Fibroblast of lung (primary cell): ENCODE data around the gene ITM2B. TPM values are rescaled to one million over a fixed set of nuclear protein-coding genes. Genes with fewer than 3 reads are reported as not detected.

Experiments used
- DNase-seq, 2 donors: peaks; one replicate each; pipeline versions ENCODE4 v3.0.0 to v3.0.0-alpha.2; 2010; ENCODE audit warnings: low read depth in 2 of 2
- H2AFZ ChIP-seq: 2 replicates; pipeline ENCODE4 v1.5.1; 2012; ENCODE audit warnings: low read length, control low read depth, inconsistent platforms
- H3K27ac ChIP-seq: 2 replicates; pipeline ENCODE4 v1.5.1; 2011; ENCODE audit warnings: low read length, control low read depth; ENCODE audit not compliant: insufficient read depth
- H3K27me3 ChIP-seq: 2 replicates; pipeline ENCODE4 v1.5.1; 2011; ENCODE audit warnings: mild to moderate bottlenecking, low read length; ENCODE audit not compliant: control insufficient read depth, insufficient read depth
- H3K36me3 ChIP-seq: 2 replicates; pipeline ENCODE4 v1.5.1; 2011; ENCODE audit warnings: low read length; ENCODE audit not compliant: control insufficient read depth, insufficient read depth
- H3K4me1 ChIP-seq: 2 replicates; pipeline ENCODE4 v1.5.1; 2011; ENCODE audit warnings: low read length; ENCODE audit not compliant: control insufficient read depth, insufficient read depth; ENCODE audit errors: extremely low read depth
- H3K4me2 ChIP-seq: 2 replicates; pipeline ENCODE4 v1.5.1; 2011; ENCODE audit warnings: low read length, control low read depth; ENCODE audit not compliant: insufficient read depth; ENCODE audit errors: extremely low read depth
- H3K4me3 ChIP-seq, 4 experiments: fragments of 200-600 bp in 1 of 4; sonication (generic) in 1 of 4; replicated peaks in 1 of 4; 2 replicates each; pipeline ENCODE4 v1.5.1; 2011 to 2016; ENCODE audit warnings: low read length in 4 of 4, low read depth in 3 of 4, mild to moderate bottlenecking in 3 of 4, control low read depth in 2 of 4, inconsistent platforms in 1 of 4, mixed read lengths in 1 of 4; ENCODE audit not compliant: insufficient read depth in 1 of 4; ENCODE audit errors: control extremely low read depth in 1 of 4
- H3K79me2 ChIP-seq: 2 replicates; pipeline ENCODE4 v1.5.1; 2012; ENCODE audit warnings: mild to moderate bottlenecking, low read length, inconsistent platforms; ENCODE audit not compliant: control insufficient read depth, insufficient read depth
- H3K9ac ChIP-seq: 2 replicates; pipeline ENCODE4 v1.5.1; 2011; ENCODE audit warnings: mild to moderate bottlenecking, low read length, control low read depth; ENCODE audit not compliant: insufficient read depth
- H3K9me3 ChIP-seq: 2 replicates; pipeline ENCODE4 v1.5.1; 2012; ENCODE audit warnings: low read depth, low read length; ENCODE audit not compliant: control insufficient read depth, insufficient read depth
- H4K20me1 ChIP-seq: 2 replicates; pipeline ENCODE4 v1.5.1; 2011; ENCODE audit warnings: low read length; ENCODE audit not compliant: control insufficient read depth, insufficient read depth; ENCODE audit errors: extremely low read depth
- CTCF ChIP-seq, 2 donors: IDR thresholded peaks in 1 of 2; conservative IDR thresholded peaks in 1 of 2; 1 replicate in 1 of 2; 2 replicates in 1 of 2; pipeline ENCODE4 v1.5.1; 2011 to 2012; ENCODE audit warnings: low read length in 2 of 2, control low read depth in 1 of 2, inconsistent platforms in 1 of 2, low read depth in 1 of 2, mild to moderate bottlenecking in 1 of 2
- EZH2 ChIP-seq: IDR thresholded peaks from 2 replicates; pipeline ENCODE4 v1.5.1; 2012; ENCODE audit warnings: low read length, control low read depth, mild to moderate bottlenecking; ENCODE audit errors: missing control alignments
- polyA plus RNA-seq, 2 donors: library from polyadenylated mRNA; depleted of rRNA in 1 of 2; stranded (reverse) in 1 of 2; unstranded in 1 of 2; fragments of >200 nt; gene quantifications; 2 replicates each; pipeline ENCODE4 v1.2.1, GENCODE V29; 2011 to 2012; ENCODE audit warnings: missing spikeins in 1 of 2
- total RNA-seq: library from RNA; depleted of rRNA; stranded (reverse); fragments of >200 nt; gene quantifications from 2 replicates; pipeline ENCODE4 v1.2.1, GENCODE V29; 2014

ITM2B gene
- total and polyA plus RNA-seq, 2 donors (not counting 1 experiment from before 2014, with no cell fraction given) = 117 to 645 TPM

DNA sequence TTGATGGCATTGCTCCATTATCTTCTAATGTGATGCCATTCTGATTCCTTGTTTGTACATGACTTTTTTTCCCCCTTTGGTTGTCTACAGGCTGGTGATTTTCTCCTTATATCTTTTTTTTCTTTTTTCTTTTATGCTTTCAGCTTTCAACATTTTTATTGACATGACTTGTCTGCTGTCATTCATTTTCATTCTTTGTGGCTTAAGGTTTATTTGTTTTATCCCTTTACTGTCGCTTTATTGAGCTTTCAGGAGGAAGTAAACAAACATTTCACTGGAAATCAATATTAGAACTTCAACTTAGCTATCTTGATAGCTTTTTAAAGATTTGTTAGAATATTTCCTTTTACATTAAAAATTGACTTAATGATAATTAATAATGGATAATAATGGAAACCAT, 9.7 kb downstream of the ITM2B start:
- Histone ChIP-seq H3K79me2 (peaks cover 20% of the 10 kb centered on the region), H3K36me3 (no peaks in the 10 kb centered on the region), H3K4me2 (no peak overlapping the region), H3K9me3 (no peaks in the 10 kb centered on the region), H3K4me1 (no peaks in the 10 kb centered on the region), H3K9ac (no peak overlapping the region), H4K20me1 (no peaks in the 10 kb centered on the region), H3K27ac (no peak overlapping the region), H2AFZ (no peak overlapping the region), H3K4me3 (no peak overlapping the region), H3K27me3 (no peaks in the 10 kb centered on the region)
- no peak for TF ChIP-seq EZH2
- TF ChIP-seq CTCF (conservative IDR thresholded peaks at IDR 0.05 in 1 of 2, IDR thresholded peaks at IDR 0.05 in 1 of 2; ENCODE audit: low read depth in 1 of 2, low read length in 2 of 2) = no peak
- no peak for DNase-seq

DNA sequence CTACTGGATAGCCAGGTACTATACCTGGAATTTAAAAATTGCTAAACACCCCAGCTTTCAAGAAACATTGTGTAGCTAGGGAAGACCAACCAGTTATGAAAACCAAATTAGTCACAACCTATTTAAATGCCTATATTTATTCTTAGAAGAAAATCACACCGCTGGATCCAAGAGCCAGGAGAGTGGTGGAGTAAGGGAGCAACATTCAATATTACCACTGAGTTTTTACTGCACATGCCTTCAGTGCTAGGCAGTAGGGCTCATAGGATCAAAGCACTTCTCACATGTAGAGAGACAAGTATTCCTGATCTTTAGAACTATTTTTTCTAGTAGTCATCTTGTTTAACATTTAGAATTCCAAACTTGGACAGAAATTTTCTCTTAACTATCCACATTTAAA, 11.2 kb downstream of the ITM2B start:
- Histone ChIP-seq H3K27ac (no peak overlapping the region), H3K36me3 (no peaks in the 10 kb centered on the region), H3K79me2 (peaks cover 16% of the 10 kb centered on the region), H3K4me1 (no peaks in the 10 kb centered on the region), H3K9ac (no peak overlapping the region), H4K20me1 (no peaks in the 10 kb centered on the region), H3K4me3 (no peak overlapping the region), H3K4me2 (no peak overlapping the region), H2AFZ (no peak overlapping the region), H3K27me3 (no peaks in the 10 kb centered on the region), H3K9me3 (no peaks in the 10 kb centered on the region)
- TF ChIP-seq EZH2 (no peak), CTCF (conservative IDR thresholded peaks at IDR 0.05 in 1 of 2, IDR thresholded peaks at IDR 0.05 in 1 of 2; ENCODE audit: low read depth in 1 of 2, low read length in 2 of 2) (no peak)
- DNase-seq = no peak

DNA sequence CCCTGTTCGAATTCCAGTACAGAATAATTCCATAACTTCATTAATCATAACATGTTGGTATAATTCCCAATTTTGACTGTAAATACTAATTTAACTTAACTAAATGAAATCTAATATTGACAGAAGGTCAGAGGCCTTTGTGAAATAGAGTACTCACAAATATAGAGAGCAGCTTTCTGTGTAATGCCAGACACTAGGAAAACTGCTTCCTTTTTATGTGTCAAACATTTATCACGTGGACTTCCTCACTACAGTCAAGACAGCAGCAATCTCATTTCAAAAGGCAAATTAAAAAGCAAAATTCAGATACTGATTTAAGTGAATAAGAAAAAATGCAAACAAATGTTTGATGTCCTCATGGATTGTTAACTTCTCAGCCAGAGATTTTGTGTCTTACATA, 13.1 kb downstream of the ITM2B start:
- Histone ChIP-seq H3K9ac (no peak overlapping the region), H3K27me3 (no peaks in the 10 kb centered on the region), H3K4me1 (no peaks in the 10 kb centered on the region), H2AFZ (no peak overlapping the region), H3K4me2 (no peak overlapping the region), H3K4me3 (no peak overlapping the region), H3K9me3 (no peaks in the 10 kb centered on the region), H3K79me2 (peaks cover 7% of the 10 kb centered on the region), H4K20me1 (no peaks in the 10 kb centered on the region), H3K36me3 (no peaks in the 10 kb centered on the region), H3K27ac (no peak overlapping the region)
- no peak for DNase-seq
- no peak for TF ChIP-seq EZH2
- TF ChIP-seq CTCF (conservative IDR thresholded peaks at IDR 0.05 in 1 of 2, IDR thresholded peaks at IDR 0.05 in 1 of 2; ENCODE audit: low read depth in 1 of 2, low read length in 2 of 2) = no peak
